HL-60 (cell line): ENCODE results near the gene CTU1.

Experiments
- DNase-seq, 2 experiments: peaks; one replicate each; pipeline ENCODE4 v3.0.0-alpha.2; 2010 to 2020; ENCODE audit warnings: low read depth in 1 of 2, low spot score in 1 of 2
- H3K27ac ChIP-seq: fragments of 250-450 bp; sonication (Bioruptor Pico); replicated peaks from 2 replicates; pipeline ENCODE4 v1.5.1; 2020; ENCODE audit warnings: mild to moderate bottlenecking, moderate library complexity
- H3K27me3 ChIP-seq: fragments of 250-450 bp; sonication (Bioruptor Pico); 2 replicates; pipeline ENCODE4 v1.5.1; 2021; ENCODE audit warnings: mild to moderate bottlenecking, moderate library complexity; ENCODE audit not compliant: insufficient read depth, poor library complexity, severe bottlenecking
- H3K4me3 ChIP-seq: replicated peaks from 2 replicates; pipeline ENCODE4 v1.5.1; 2011; ENCODE audit warnings: mild to moderate bottlenecking, control low read depth, low read length; ENCODE audit not compliant: insufficient read depth
- GABPA ChIP-seq: IDR thresholded peaks from 2 replicates; pipeline ENCODE4 v1.6.1; 2012; ENCODE audit warnings: low read depth
- POLR2AphosphoS5 ChIP-seq: IDR thresholded peaks from 2 replicates; pipeline ENCODE4 v1.6.1; 2012; ENCODE audit warnings: low read depth
- REST ChIP-seq: IDR thresholded peaks from 2 replicates; pipeline ENCODE4 v1.6.1; 2012; ENCODE audit warnings: low read depth; ENCODE audit not compliant: insufficient replicate concordance
- SPI1 ChIP-seq: IDR thresholded peaks from 2 replicates; pipeline ENCODE4 v1.6.1; 2012; ENCODE audit warnings: low read depth, mild to moderate bottlenecking, borderline replicate concordance
- TF ChIP-seq, protein P1 (sequence below): IDR thresholded peaks from one replicate; pipeline ENCODE4 v1.5.1; 2011; ENCODE audit warnings: low read length, control low read depth, inconsistent platforms; ENCODE audit not compliant: insufficient read depth

The CTU1 gene

GRCh38 chr19:51119611-51120010 lies 11.4 kb upstream of the CTU1 start:
- Histone ChIP-seq H3K27ac (no peak overlapping the region), H3K27me3 (no peaks in the 10 kb centered on the region), H3K4me3 (no peak overlapping the region)
- TF ChIP-seq REST = no peak
- no peak for TF ChIP-seq POLR2AphosphoS5
- TF ChIP-seq GABPA = no peak
- TF ChIP-seq, protein P1, sequence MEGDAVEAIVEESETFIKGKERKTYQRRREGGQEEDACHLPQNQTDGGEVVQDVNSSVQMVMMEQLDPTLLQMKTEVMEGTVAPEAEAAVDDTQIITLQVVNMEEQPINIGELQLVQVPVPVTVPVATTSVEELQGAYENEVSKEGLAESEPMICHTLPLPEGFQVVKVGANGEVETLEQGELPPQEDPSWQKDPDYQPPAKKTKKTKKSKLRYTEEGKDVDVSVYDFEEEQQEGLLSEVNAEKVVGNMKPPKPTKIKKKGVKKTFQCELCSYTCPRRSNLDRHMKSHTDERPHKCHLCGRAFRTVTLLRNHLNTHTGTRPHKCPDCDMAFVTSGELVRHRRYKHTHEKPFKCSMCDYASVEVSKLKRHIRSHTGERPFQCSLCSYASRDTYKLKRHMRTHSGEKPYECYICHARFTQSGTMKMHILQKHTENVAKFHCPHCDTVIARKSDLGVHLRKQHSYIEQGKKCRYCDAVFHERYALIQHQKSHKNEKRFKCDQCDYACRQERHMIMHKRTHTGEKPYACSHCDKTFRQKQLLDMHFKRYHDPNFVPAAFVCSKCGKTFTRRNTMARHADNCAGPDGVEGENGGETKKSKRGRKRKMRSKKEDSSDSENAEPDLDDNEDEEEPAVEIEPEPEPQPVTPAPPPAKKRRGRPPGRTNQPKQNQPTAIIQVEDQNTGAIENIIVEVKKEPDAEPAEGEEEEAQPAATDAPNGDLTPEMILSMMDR = no peak
- no peak for DNase-seq

GRCh38 chr19:51119101-51119500 lies 10.9 kb upstream of the CTU1 start:
- Histone ChIP-seq H3K4me3 (no peak overlapping the region), H3K27ac (no peak overlapping the region), H3K27me3 (no peaks in the 10 kb centered on the region)
- TF ChIP-seq POLR2AphosphoS5 (no peak), SPI1 (no peak), REST (no peak), GABPA (no peak)
- TF ChIP-seq, protein P1 = no peak
- no peak for DNase-seq

GRCh38 chr19:51116736-51117286 lies 8.6 kb upstream of the CTU1 start:
- Histone ChIP-seq H3K27me3 (no peaks in the 10 kb centered on the region), H3K4me3 (no peak overlapping the region), H3K27ac (no peak overlapping the region)
- no peak for DNase-seq
- TF ChIP-seq SPI1 = no peak

DNA sequence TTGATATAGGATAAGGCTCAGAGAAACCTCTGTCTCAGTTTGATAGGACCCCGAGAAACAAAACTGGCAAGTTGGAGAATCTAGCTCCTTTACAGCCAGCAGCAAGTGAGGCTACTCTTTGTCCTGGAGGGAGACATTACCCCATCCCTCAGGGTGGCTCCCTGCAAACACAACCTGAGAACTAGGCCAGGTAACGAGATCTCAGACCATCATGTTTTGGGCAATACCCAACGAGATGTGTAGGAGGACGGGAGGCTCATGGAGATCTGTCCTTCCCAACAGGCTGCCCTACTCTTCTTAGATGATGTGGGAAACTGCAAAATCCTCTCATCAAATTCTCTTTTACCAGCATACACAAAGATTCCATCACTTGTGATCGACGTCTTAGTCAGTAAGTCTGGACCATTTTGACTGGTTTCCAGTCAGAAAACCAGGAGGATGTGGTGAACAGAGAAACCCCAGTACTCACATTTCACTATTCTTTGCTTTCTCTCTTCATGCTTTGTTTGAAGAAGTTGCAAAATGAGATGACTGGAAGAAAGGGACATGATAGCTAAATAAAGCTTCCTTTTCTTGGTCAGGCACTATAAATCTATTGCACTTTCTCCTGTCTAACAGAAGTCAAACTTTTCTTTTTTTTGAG lies 6.0 kb upstream of the CTU1 start:
- no peaks in the 10 kb centered on the region for H3K27me3 ChIP-seq
- TF ChIP-seq, protein P1 = no peak
- no peak for TF ChIP-seq SPI1
- TF ChIP-seq GABPA = no peak
- TF ChIP-seq REST = no peak
- no peak for TF ChIP-seq POLR2AphosphoS5

More for the DNA sequence above, 6.0 kb upstream of the CTU1 start:
- Histone ChIP-seq H3K4me3 (no peak overlapping the region), H3K27ac (no peak overlapping the region)
- DNase-seq = no peak
